Measurements from ENCODE around the gene ZNF629.

Gene ZNF629

DNA sequence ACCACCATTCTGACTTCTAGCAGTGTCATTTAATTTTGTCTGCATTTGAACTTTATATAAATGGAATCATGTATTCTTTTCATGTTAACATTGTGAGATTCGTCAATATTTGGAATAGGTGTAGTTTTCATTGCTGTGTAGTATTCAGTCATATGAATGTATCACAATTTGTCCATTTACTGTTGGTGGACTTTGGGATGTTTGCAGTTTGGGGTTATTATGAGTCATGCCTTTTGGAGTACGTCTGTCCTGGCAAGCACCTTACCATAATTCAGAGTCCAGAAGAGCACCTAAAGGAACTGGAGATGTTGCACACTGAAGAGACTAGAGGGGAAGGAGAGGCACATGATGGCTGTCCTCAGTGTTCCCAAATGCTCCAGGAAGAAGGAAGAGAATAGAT lies 41.9 kb downstream of the ZNF629 start:
- DNase-seq, result no peak
- TF ChIP-seq CTCF (IDR thresholded peaks at IDR 0.05; ENCODE audit: low read length) (no peak), EZH2 (optimal IDR thresholded peaks at IDR 0.05; ENCODE audit: low read depth, low read length) (no peak), EZH2phosphoT487 (IDR thresholded peaks at IDR 0.05; ENCODE audit: low read length) (no peak)
- no peak overlapping the region for H2AFZ ChIP-seq (ENCODE audit: low read length)
- H3K4me1 ChIP-seq (ENCODE audit: low read length), result no peaks in the 10 kb centered on the region
- H3K27ac ChIP-seq (ENCODE audit: low read length), result no peak overlapping the region
- no peak overlapping the region for H3K4me2 ChIP-seq (ENCODE audit: low read depth, low read length)
- no peaks in the 10 kb centered on the region for H4K20me1 ChIP-seq (ENCODE audit: insufficient read depth, low read length)
- peaks cover 12% of the 10 kb centered on the region for H3F3A ChIP-seq (ENCODE audit: insufficient read depth, low read length)
- H3K27me3 ChIP-seq (replicated peaks; ENCODE audit: insufficient read depth, low read length), result no peaks in the 10 kb centered on the region
- no peaks in the 10 kb centered on the region for H3K36me3 ChIP-seq (replicated peaks; ENCODE audit: insufficient read depth, low read length)
- peaks cover 14% of the 10 kb centered on the region for H3K79me2 ChIP-seq (ENCODE audit: low read length)
- no peaks in the 10 kb centered on the region for H3K9me2 ChIP-seq (replicated peaks; ENCODE audit: insufficient read depth, low read length)
- H3K4me3 ChIP-seq (ENCODE audit: low read length), result no peak overlapping the region
- H3K9ac ChIP-seq (ENCODE audit: low read length), result no peak overlapping the region
- H3K9me3 ChIP-seq (replicated peaks; ENCODE audit: insufficient read depth, low read length), result no peaks in the 10 kb centered on the region

DNA sequence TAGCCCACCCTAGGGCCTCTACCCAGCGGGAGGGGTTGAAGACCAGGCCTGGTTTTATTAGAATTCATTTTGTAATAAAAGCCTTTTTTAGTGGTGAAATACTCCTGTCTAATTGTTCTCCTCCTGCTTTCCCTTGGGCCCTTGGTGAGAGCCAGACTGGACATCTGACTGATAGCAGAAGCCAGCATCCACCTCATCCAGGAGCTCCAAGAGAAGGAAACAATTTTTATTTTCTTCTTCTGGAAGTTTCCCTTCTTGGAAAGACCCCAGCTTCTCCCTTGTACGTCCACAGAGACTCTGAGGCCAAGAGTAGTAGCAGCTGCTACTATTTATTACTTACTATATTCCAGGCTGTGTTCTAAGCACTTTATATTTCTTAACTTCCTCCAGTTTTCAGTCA lies 42.8 kb downstream of the ZNF629 start:
- H3F3A ChIP-seq (ENCODE audit: insufficient read depth, low read length), result peaks cover 12% of the 10 kb centered on the region

GRCh38 chr16:30743716-30744115 lies 43.3 kb downstream of the ZNF629 start:
- no peaks in the 10 kb centered on the region for H3K9me3 ChIP-seq (replicated peaks; ENCODE audit: insufficient read depth, low read length)
- no peak overlapping the region for H3K4me3 ChIP-seq (ENCODE audit: low read length)
- no peak overlapping the region for H2AFZ ChIP-seq (ENCODE audit: low read length)
- H3K79me2 ChIP-seq (ENCODE audit: low read length), result peaks cover 2% of the 10 kb centered on the region; the same call in 1 of the 2 replicates
- no peak overlapping the region for H3K27ac ChIP-seq (ENCODE audit: low read length)
- no peaks in the 10 kb centered on the region for H4K20me1 ChIP-seq (ENCODE audit: insufficient read depth, low read length)
- H3K27me3 ChIP-seq (replicated peaks; ENCODE audit: insufficient read depth, low read length), result no peaks in the 10 kb centered on the region
- H3K36me3 ChIP-seq (replicated peaks; ENCODE audit: insufficient read depth, low read length), result no peaks in the 10 kb centered on the region
- TF ChIP-seq EZH2 (optimal IDR thresholded peaks at IDR 0.05; ENCODE audit: low read depth, low read length), result no peak
- no peak for TF ChIP-seq EZH2phosphoT487 (IDR thresholded peaks at IDR 0.05; ENCODE audit: low read length)
- TF ChIP-seq CTCF (IDR thresholded peaks at IDR 0.05; ENCODE audit: low read length), result no peak
- H3F3A ChIP-seq (ENCODE audit: insufficient read depth, low read length), result peaks cover 12% of the 10 kb centered on the region
- no peak overlapping the region for H3K9ac ChIP-seq (ENCODE audit: low read length)
- no peaks in the 10 kb centered on the region for H3K9me2 ChIP-seq (replicated peaks; ENCODE audit: insufficient read depth, low read length)
- H3K4me2 ChIP-seq (ENCODE audit: low read depth, low read length), result no peak overlapping the region
- no peaks in the 10 kb centered on the region for H3K4me1 ChIP-seq (ENCODE audit: low read length)
- no peak for DNase-seq

More for the DNA sequence above, 42.8 kb downstream of the ZNF629 start:
- Histone ChIP-seq H3K79me2 (ENCODE audit: low read length) (peaks cover 5% of the 10 kb centered on the region), H3K4me3 (ENCODE audit: low read length) (no peak overlapping the region), H2AFZ (ENCODE audit: low read length) (no peak overlapping the region), H3K4me2 (ENCODE audit: low read depth, low read length) (no peak overlapping the region), H3K9me2 (replicated peaks; ENCODE audit: insufficient read depth, low read length) (no peaks in the 10 kb centered on the region), H3K4me1 (ENCODE audit: low read length) (no peaks in the 10 kb centered on the region), H3K36me3 (replicated peaks; ENCODE audit: insufficient read depth, low read length) (no peaks in the 10 kb centered on the region), H3K27ac (ENCODE audit: low read length) (no peak overlapping the region), H3K9ac (ENCODE audit: low read length) (no peak overlapping the region), H3K27me3 (replicated peaks; ENCODE audit: insufficient read depth, low read length) (no peaks in the 10 kb centered on the region), H4K20me1 (ENCODE audit: insufficient read depth, low read length) (no peaks in the 10 kb centered on the region), H3K9me3 (replicated peaks; ENCODE audit: insufficient read depth, low read length) (no peaks in the 10 kb centered on the region)
- TF ChIP-seq CTCF (IDR thresholded peaks at IDR 0.05; ENCODE audit: low read length), result no peak
- no peak for TF ChIP-seq EZH2phosphoT487 (IDR thresholded peaks at IDR 0.05; ENCODE audit: low read length)
- no peak for TF ChIP-seq EZH2 (optimal IDR thresholded peaks at IDR 0.05; ENCODE audit: low read depth, low read length)
- DNase-seq, result no peak
